ENCODE data around the gene NOTUM.

Gene NOTUM

GRCh38 chr17:81939881-81940385 lies 21.1 kb downstream of the NOTUM start:
- ChIA-PET POLR2A (no interaction called here), CTCF (interaction anchor here (0.6 to 1.9 kb wide), 2 partner anchors 12 to 20 kb away, joined by 3 to 11 read pairs; partner anchors contain the start of gene MAFG)
- no peak overlapping the region for H3K4me3 ChIP-seq (ENCODE audit: low read depth, low read length)
- no peak for TF ChIP-seq CTCF (IDR thresholded peaks at IDR 0.05; ENCODE audit: insufficient read depth, low read length, missing control alignments)
- no peak for DNase-seq (ENCODE audit: low read depth, low spot score)

GRCh38 chr17:81939218-81939617 lies 21.8 kb downstream of the NOTUM start:
- ChIA-PET POLR2A (no interaction called here), CTCF (interaction anchor here (1.4 kb wide), 1 partner anchor 21 kb away, joined by 10 read pairs; the partner anchor contains the start of gene NOTUM)
- no peak for TF ChIP-seq CTCF (IDR thresholded peaks at IDR 0.05; ENCODE audit: insufficient read depth, low read length, missing control alignments)
- no peak for DNase-seq (ENCODE audit: low read depth, low spot score)
- no peak overlapping the region for H3K4me3 ChIP-seq (ENCODE audit: low read depth, low read length)

- H3K4me3 ChIP-seq (ENCODE audit: low read depth, low read length) = peak overlapping the region; percentile 56
- no peak for DNase-seq (ENCODE audit: low read depth, low spot score)
- TF ChIP-seq CTCF (IDR thresholded peaks at IDR 0.05; ENCODE audit: insufficient read depth, low read length, missing control alignments) = no peak
- ChIA-PET CTCF (interaction anchor here (1.0 kb wide), 2 partner anchors 12 to 24 kb away, joined by 3 to 4 read pairs; no protein-coding TSS in a partner anchor), POLR2A (interaction anchor here (0.7 kb wide), 1 partner anchor 8 kb away, joined by 4 read pairs; no protein-coding TSS in a partner anchor)
Measured at GRCh38 chr17:81935709-81936084, 25.3 kb downstream of the NOTUM start.

- ChIA-PET POLR2A (no interaction called here), CTCF (interaction anchor here (1.1 to 1.2 kb wide), 2 partner anchors 18 to 24 kb away, joined by 3 to 4 read pairs; no protein-coding TSS in a partner anchor)
- no peak for TF ChIP-seq CTCF (IDR thresholded peaks at IDR 0.05; ENCODE audit: insufficient read depth, low read length, missing control alignments)
- DNase-seq (ENCODE audit: low read depth, low spot score) = no peak
- peak overlapping the region; percentile 56 for H3K4me3 ChIP-seq (ENCODE audit: low read depth, low read length)
Measured at GRCh38 chr17:81934850-81935708, 25.9 kb downstream of the NOTUM start.

GRCh38 chr17:81934098-81934757 lies 26.8 kb downstream of the NOTUM start:
- ChIA-PET CTCF (interaction anchor here (1.1 to 1.3 kb wide), 3 partner anchors 17 to 95 kb away, joined by 3 to 4 read pairs (median 4); no protein-coding TSS in a partner anchor), POLR2A (no interaction called here)
- no peak overlapping the region for H3K4me3 ChIP-seq (ENCODE audit: low read depth, low read length)
- TF ChIP-seq CTCF (IDR thresholded peaks at IDR 0.05; ENCODE audit: insufficient read depth, low read length, missing control alignments) = no peak
- no peak for DNase-seq (ENCODE audit: low read depth, low spot score)
